Upper lobe of right lung (tissue), 1 donor: Measurements from ENCODE around the gene AKR1C2. TPM values are rescaled to one million over a fixed set of nuclear protein-coding genes. Genes with fewer than 3 reads are reported as not detected.
A peak's percentile ranks its signal among the peaks of the same experiment; 100 is the strongest.
"Not testable (repeated sequence)": the region's sequence is repeated elsewhere in the genome, so short reads cannot be mapped to it uniquely, and the experiment has no call there.

Experiments
- ATAC-seq: fragments of 200-7000 bp; cut with Tn5 transposase; one replicate; pipeline ENCODE4 v1.9.1; 2020; ENCODE audit warnings: mild to moderate bottlenecking, moderate library complexity
- DNase-seq: peaks from one replicate; pipeline ENCODE4 v3.0.0-alpha.2; 2020
- H3K27ac ChIP-seq: fragments of 200-600 bp; one replicate; pipeline ENCODE4 v1.8.0; 2022
- H3K27me3 ChIP-seq: fragments of 200-600 bp; one replicate; pipeline ENCODE4 v1.8.0; 2022; ENCODE audit warnings: mild to moderate bottlenecking
- H3K36me3 ChIP-seq: fragments of 200-600 bp; one replicate; pipeline ENCODE4 v1.8.0; 2022
- H3K4me1 ChIP-seq: fragments of 200-600 bp; one replicate; pipeline ENCODE4 v1.8.0; 2022
- H3K4me3 ChIP-seq: fragments of 200-600 bp; one replicate; pipeline ENCODE4 v1.8.0; 2022; ENCODE audit warnings: mild to moderate bottlenecking
- H3K9me3 ChIP-seq: fragments of 200-600 bp; one replicate; pipeline ENCODE4 v1.8.0; 2022
- intact Hi-C: fragments of 100-400 bp; cut with DNase I; formaldehyde crosslinking; loops from one replicate; pipeline ENCODE4 v1.11.0; 2022
- total RNA-seq: library from RNA; stranded (reverse); fragmentation: NEBNext Ultra II Directional; extraction: Animal tissue kit (Norgen Biotek cat#: 25700); gene quantifications from one replicate; pipeline ENCODE4 v1.2.1, GENCODE V29; 2021
- TF ChIP-seq, protein P1 (sequence below): fragments of 200-600 bp; IDR thresholded peaks from one replicate; pipeline ENCODE4 v1.8.0; 2022; ENCODE audit warnings: antibody characterized with exemption
- donor health status: DM: no; HTN: yes; CAD: no; lungs with severe emphysema.

Gene AKR1C2
- total RNA-seq, 1 donor from 2014 or later = 22.5 TPM

- H3K4me3 ChIP-seq = no peak overlapping the region
- H3K27ac ChIP-seq = no peak overlapping the region
- H3K9me3 ChIP-seq = no peaks in the 10 kb centered on the region
- no peaks in the 10 kb centered on the region for H3K36me3 ChIP-seq
- H3K27me3 ChIP-seq = no peaks in the 10 kb centered on the region
- H3K4me1 ChIP-seq = peaks cover 10% of the 10 kb centered on the region
- no peak for ATAC-seq
- intact Hi-C loops = no loop called here
- TF ChIP-seq, protein P1, sequence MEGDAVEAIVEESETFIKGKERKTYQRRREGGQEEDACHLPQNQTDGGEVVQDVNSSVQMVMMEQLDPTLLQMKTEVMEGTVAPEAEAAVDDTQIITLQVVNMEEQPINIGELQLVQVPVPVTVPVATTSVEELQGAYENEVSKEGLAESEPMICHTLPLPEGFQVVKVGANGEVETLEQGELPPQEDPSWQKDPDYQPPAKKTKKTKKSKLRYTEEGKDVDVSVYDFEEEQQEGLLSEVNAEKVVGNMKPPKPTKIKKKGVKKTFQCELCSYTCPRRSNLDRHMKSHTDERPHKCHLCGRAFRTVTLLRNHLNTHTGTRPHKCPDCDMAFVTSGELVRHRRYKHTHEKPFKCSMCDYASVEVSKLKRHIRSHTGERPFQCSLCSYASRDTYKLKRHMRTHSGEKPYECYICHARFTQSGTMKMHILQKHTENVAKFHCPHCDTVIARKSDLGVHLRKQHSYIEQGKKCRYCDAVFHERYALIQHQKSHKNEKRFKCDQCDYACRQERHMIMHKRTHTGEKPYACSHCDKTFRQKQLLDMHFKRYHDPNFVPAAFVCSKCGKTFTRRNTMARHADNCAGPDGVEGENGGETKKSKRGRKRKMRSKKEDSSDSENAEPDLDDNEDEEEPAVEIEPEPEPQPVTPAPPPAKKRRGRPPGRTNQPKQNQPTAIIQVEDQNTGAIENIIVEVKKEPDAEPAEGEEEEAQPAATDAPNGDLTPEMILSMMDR = no peak
- DNase-seq = no peak
Measured at GRCh38 chr10:4980793-4981192, 22.9 kb downstream of the AKR1C2 start.

GRCh38 chr10:4978870-4979269 lies 24.8 kb downstream of the AKR1C2 start:
- Histone ChIP-seq H3K4me3 (no peak overlapping the region), H3K9me3 (no peaks in the 10 kb centered on the region), H3K36me3 (no peaks in the 10 kb centered on the region), H3K27me3 (no peaks in the 10 kb centered on the region), H3K4me1 (peaks cover 7% of the 10 kb centered on the region), H3K27ac (no peak overlapping the region)
- DNase-seq (no peak), ATAC-seq (no peak)
- intact Hi-C loops = no loop called here
- TF ChIP-seq, protein P1 = no peak

- ATAC-seq (no peak), DNase-seq (no peak)
- intact Hi-C loops = no loop called here
- TF ChIP-seq, protein P1 = no peak
- no peak overlapping the region for H3K4me3 ChIP-seq
- H3K36me3 ChIP-seq = peaks cover 5% of the 10 kb centered on the region
- no peaks in the 10 kb centered on the region for H3K27me3 ChIP-seq
- no peak overlapping the region for H3K27ac ChIP-seq
- H3K4me1 ChIP-seq = peaks cover 7% of the 10 kb centered on the region
- no peaks in the 10 kb centered on the region for H3K9me3 ChIP-seq
Measured at GRCh38 chr10:4977025-4977424, 26.6 kb downstream of the AKR1C2 start.

GRCh38 chr10:4974400-4974799 lies 29.3 kb downstream of the AKR1C2 start:
- H3K9me3 ChIP-seq, H3K27ac ChIP-seq, H3K4me3 ChIP-seq, DNase-seq, H3K4me1 ChIP-seq, ATAC-seq, H3K27me3 ChIP-seq, intact Hi-C loops, H3K36me3 ChIP-seq: not testable (repeated sequence)

GRCh38 chr10:4973294-4973693 lies 30.4 kb downstream of the AKR1C2 start:
- H3K4me3 ChIP-seq, DNase-seq, H3K27me3 ChIP-seq, ATAC-seq, H3K4me1 ChIP-seq, H3K27ac ChIP-seq, H3K9me3 ChIP-seq, intact Hi-C loops: not testable (repeated sequence)
- peaks cover 12% of the 10 kb centered on the region for H3K36me3 ChIP-seq

DNA sequence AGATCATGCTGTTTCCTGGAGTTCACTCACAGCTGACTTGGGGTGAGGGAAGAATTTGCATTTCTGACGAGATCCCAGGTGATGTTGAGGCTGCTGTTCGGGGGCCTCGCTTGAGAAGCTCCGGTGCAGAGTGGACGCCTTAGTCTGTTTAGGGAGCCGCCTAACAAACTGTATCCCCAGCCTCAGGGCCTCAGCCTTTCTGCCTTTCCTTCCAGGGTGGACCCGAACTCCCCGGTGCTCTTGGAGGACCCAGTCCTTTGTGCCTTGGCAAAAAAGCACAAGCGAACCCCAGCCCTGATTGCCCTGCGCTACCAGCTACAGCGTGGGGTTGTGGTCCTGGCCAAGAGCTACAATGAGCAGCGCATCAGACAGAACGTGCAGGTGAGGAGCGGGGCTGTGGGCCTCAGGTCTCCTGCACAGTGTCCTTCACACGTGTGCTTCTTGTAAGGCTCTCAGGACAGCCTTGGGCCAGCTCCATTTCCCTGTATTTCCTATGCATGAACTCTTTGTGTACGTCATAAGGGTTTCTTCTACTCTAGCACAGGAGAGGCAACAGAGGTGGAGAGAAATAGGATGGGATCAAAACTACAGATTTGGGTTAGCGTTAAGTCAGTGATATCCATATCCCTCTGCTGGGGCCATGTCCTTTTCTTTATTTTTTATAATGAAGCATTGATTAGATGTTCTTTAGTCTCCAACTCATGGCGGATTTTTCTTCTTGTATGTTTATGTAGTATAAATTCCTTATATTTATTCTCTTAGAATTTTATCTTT lies 31.1 kb downstream of the AKR1C2 start:
- DNase-seq, H3K27me3 ChIP-seq, ATAC-seq, H3K4me1 ChIP-seq, H3K9me3 ChIP-seq, H3K4me3 ChIP-seq, intact Hi-C loops, H3K27ac ChIP-seq: not testable (repeated sequence)
- H3K36me3 ChIP-seq = peaks cover 12% of the 10 kb centered on the region

DNA sequence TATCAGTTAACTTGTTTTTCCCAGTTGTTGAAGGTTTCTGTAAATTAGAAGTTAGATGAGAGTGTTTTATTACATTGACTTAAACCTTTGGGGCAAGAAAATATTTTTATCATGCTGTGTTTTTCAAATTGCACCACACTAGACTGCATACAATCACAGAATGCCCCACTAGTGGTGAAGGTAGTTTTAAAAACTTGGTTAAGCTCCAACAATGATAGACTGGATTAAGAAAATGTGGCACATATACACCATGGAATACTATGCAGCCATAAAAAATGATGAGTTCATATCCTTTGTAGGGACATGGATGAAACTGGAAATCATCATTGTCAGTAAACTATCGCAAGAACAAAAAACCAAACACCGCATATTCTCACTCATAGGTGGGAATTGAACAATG lies 33.3 kb downstream of the AKR1C2 start:
- H3K27ac ChIP-seq, ATAC-seq, DNase-seq, H3K4me3 ChIP-seq, H3K27me3 ChIP-seq, H3K9me3 ChIP-seq, H3K4me1 ChIP-seq, intact Hi-C loops: not testable (repeated sequence)
- peaks cover 12% of the 10 kb centered on the region for H3K36me3 ChIP-seq

DNA sequence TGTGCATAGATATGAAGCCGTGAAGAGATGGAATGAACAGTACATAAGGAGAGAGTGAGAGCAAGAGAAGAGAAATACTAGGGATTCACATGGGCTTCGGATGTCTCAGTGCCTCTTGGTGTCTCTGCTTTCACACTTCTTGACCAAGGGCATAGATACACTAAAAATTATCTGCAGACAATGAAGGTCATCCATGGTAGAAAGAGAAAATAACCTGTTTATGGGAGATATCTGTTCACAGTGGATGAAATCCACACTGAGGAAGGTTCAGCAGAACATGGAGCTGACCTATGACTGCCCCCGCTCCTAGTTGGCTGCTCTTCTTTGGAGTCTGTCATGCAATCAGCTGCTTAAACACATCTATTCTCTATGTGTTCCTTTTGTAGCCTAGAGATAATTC lies 34.4 kb downstream of the AKR1C2 start:
- H3K36me3 ChIP-seq = peaks cover 12% of the 10 kb centered on the region
- H3K27ac ChIP-seq, ATAC-seq, DNase-seq, H3K4me1 ChIP-seq, intact Hi-C loops, H3K27me3 ChIP-seq, H3K4me3 ChIP-seq, H3K9me3 ChIP-seq: not testable (repeated sequence)

DNA sequence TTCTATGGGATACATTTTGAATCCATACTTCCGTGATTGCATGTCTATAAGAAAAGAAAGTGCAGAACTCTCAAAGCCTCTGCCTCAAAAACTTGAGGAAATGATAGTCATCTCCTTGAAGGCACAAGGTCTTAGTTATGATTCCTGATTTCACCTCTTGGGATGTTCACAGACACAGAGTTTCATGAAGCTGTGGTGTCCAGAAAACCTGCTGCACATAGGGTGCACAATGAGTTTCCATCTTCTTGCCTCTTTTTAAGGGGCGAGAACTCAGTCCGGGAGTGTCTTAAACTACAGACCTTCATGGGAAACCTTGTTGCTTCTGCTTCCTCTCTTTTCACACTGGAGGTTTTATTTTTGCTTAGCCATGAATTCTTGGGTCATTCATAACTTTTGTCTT lies 36.5 kb downstream of the AKR1C2 start:
- H3K27me3 ChIP-seq, H3K4me3 ChIP-seq, H3K27ac ChIP-seq, ATAC-seq, intact Hi-C loops, H3K9me3 ChIP-seq, DNase-seq, H3K4me1 ChIP-seq, H3K36me3 ChIP-seq: not testable (repeated sequence)

DNA sequence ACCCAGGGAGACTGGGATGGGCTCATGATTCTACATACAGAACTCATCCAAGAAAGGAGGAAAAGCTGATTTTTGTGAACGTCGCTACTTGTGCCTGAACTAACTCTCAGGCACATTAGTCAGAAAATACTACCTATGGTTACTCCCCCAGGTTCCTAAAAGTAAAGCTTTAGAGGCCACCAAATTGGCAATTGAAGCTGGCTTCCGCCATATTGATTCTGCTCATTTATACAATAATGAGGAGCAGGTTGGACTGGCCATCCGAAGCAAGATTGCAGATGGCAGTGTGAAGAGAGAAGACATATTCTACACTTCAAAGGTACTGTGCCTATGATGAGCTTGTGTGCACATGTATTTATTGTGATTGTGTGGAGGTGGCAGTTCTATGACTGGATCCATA lies 37.9 kb downstream of the AKR1C2 start:
- H3K9me3 ChIP-seq, intact Hi-C loops, DNase-seq, H3K4me1 ChIP-seq, ATAC-seq, H3K4me3 ChIP-seq, H3K27ac ChIP-seq, H3K27me3 ChIP-seq, H3K36me3 ChIP-seq: not testable (repeated sequence)

DNA sequence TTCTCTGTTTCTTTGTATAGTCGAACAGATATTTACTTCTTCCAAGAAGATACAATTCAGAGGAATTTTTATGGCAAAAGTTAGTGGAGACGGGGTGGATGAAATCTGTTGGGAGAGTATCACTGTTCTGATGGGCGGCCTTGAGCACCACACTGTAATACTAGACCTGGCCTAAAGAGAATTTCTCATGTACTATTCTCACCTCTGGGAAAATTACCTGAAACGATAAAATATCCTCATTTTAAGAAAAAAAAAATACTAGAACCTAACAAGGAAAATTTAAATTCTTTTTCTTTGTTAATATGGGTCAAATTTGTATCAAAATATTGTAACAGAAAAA lies 39.9 kb downstream of the AKR1C2 start:
- H3K9me3 ChIP-seq, H3K36me3 ChIP-seq, DNase-seq, H3K27me3 ChIP-seq, H3K27ac ChIP-seq, H3K4me1 ChIP-seq, ATAC-seq, intact Hi-C loops: not testable (repeated sequence)
- H3K4me3 ChIP-seq = peak overlapping the region; percentile 15
